Fibroblast of skin of scalp (primary cell): ENCODE measurements around the gene ST6GALNAC2.
A peak's percentile ranks its signal among the peaks of the same experiment; 100 is the strongest.

Experiments used
- DNase-seq: peaks from one replicate; pipeline ENCODE4 v3.0.0-alpha.2; 2013

Gene ST6GALNAC2

GRCh38 chr17:76599694-76600460 is 14.2 kb upstream of the ST6GALNAC2 start:
- no peak for DNase-seq

- DNase-seq = no peak
Measured at GRCh38 chr17:76598004-76598439, 12.4 kb upstream of the ST6GALNAC2 start.

GRCh38 chr17:76597156-76598003 is 11.7 kb upstream of the ST6GALNAC2 start:
- DNase-seq = no peak

GRCh38 chr17:76594690-76595089 is 9.0 kb upstream of the ST6GALNAC2 start:
- DNase-seq = peak; percentile 11

GRCh38 chr17:76593959-76594358 is 8.3 kb upstream of the ST6GALNAC2 start:
- DNase-seq = no peak

GRCh38 chr17:76593384-76593826 is 7.7 kb upstream of the ST6GALNAC2 start:
- no peak for DNase-seq

- DNase-seq = no peak
Measured at GRCh38 chr17:76588182-76588581, 2.5 kb upstream of the ST6GALNAC2 start.

GRCh38 chr17:76586741-76587487 is 1.3 kb upstream of the ST6GALNAC2 start:
- DNase-seq = no peak

GRCh38 chr17:76585033-76585648 is 519 bp downstream of the ST6GALNAC2 start:
- DNase-seq = no peak

- DNase-seq = no peak
Measured at GRCh38 chr17:76584427-76585032, 1.1 kb downstream of the ST6GALNAC2 start.

- DNase-seq = no peak
Measured at GRCh38 chr17:76582660-76583059, 3.0 kb downstream of the ST6GALNAC2 start.

- DNase-seq = no peak
Measured at GRCh38 chr17:76581515-76581914, 4.1 kb downstream of the ST6GALNAC2 start.

- DNase-seq = no peak
Measured at GRCh38 chr17:76579281-76579680, 6.4 kb downstream of the ST6GALNAC2 start.

GRCh38 chr17:76578376-76578775 is 7.3 kb downstream of the ST6GALNAC2 start:
- no peak for DNase-seq

- DNase-seq = no peak
Measured at GRCh38 chr17:76577876-76578275, 7.8 kb downstream of the ST6GALNAC2 start.

GRCh38 chr17:76576189-76576588 is 9.5 kb downstream of the ST6GALNAC2 start:
- no peak for DNase-seq

GRCh38 chr17:76575570-76575969 is 10.1 kb downstream of the ST6GALNAC2 start:
- DNase-seq = no peak

GRCh38 chr17:76574166-76574565 is 11.5 kb downstream of the ST6GALNAC2 start:
- DNase-seq = no peak

GRCh38 chr17:76573096-76573495 is 12.6 kb downstream of the ST6GALNAC2 start:
- DNase-seq = no peak

GRCh38 chr17:76572201-76572910 is 13.3 kb downstream of the ST6GALNAC2 start:
- no peak for DNase-seq

GRCh38 chr17:76570877-76571471 is 14.7 kb downstream of the ST6GALNAC2 start:
- DNase-seq = no peak
